Endothelial cell of coronary artery (primary cell): ENCODE measurements around the gene SMR3B. TPM values are rescaled to one million over a fixed set of nuclear protein-coding genes. Genes with fewer than 3 reads are reported as not detected.

Source experiments
- total RNA-seq: library from RNA; depleted of rRNA; stranded (reverse); fragments of >200 nt; gene quantifications from 2 replicates; pipeline ENCODE4 v1.2.3, GENCODE V29; 2014

Gene SMR3B
- not detected in 2 replicates for total RNA-seq

DNA sequence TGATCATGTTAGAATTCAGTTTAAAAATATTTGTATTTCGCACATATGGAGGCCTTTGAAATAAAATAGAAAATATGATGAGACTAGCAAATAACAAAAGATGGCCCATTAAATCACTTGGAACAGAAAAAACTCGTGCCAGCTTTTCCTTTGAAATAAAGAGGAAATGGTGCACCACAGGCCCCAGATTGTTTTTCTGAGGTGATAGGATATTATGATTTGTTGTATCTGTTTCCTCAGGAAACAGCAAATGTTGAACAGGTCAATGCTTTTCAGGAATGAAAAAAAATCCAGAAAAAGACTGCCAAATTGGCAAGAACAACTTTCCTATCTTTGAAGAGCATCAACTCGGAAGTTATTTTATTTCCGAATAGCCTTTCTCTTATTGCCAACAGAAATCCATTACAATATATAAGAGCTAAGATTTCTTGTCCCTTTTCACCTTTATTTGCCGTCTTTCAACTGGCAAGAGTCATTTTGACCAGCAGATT is at the start of gene SMR3B:
Gene SMR3B (plus strand): TSS at position 441 of the 491 bp plus-strand sequence. CDS start 1,380 bp downstream, outside the sequence.

DNA sequence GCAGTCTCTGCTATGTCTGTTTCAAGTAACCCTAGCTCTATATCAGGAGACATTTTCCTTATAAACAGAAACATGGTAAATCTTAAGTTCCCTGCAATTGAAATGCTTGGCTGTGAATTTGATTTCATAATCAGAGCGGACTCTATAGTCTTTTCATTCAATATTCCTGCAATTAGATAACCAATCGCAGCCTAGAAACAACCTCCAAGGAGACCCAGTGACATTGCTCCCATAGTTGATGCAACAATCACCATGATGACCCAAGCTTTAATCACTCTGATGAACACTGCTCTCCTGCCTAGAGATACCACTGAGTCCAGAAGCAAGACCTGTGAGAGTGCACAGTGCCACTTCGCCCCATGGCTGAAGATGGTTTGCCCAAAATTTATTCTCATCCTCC is 48.2 kb upstream of the SMR3B start, which contains the start of gene CABS1:
Gene CABS1 (plus strand): TSS at position 301 of the 400 bp plus-strand sequence. CDS start 59 bp downstream, at position 360.

DNA sequence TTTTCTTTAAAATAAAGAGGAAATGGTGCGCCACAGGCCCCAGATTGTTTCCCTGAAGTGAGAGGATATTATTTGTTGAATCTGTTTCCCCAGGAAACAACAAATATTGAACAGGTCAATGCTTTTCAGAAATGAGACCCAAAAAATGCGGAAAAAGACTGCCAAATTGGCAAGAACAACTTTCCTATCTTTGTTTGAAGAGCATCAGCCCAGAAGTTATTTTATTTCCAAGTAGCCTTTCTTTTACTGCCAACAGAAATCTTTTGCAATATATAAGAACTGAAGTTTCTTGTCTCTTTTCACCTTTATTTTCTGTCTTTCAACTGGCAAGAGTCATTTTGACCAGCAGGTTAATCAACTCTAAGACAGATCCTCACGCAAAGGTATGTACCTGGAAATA is 22.5 kb upstream of the SMR3B start, which contains the start of gene SMR3A:
Gene SMR3A (plus strand): TSS at position 301 of the 400 bp plus-strand sequence. CDS start 1,356 bp downstream, outside the sequence.

DNA sequence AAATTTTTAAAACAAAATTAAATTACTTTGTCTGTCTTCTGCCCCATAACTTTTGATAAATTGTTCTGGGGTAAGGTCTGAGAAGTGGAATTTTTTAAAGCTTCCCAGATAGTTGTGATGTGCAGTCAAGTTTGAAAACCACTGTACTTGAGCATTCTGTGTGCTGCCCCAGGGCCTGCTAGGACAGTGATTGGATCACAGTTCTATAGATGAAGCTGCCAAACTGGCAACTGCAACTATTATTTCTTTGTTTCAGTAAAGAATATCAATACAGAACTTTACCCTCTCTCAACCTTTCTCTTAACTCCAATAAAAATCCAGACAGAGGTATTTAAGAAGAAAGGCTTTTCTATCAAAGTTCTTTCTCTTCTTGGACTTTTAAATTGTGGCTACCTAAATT is 14.6 kb downstream of the SMR3B start, which contains the start of gene OPRPN:
Gene OPRPN (plus strand): TSS at position 361 of the 400 bp plus-strand sequence. CDS start 1,346 bp downstream, outside the sequence.

Other genes with a start within 250 kb of the SMR3B start
- not detected in 2 replicates for gene PRR27, start 228.9 kb upstream of the SMR3B start, total RNA-seq
- gene ODAM, start 187.4 kb upstream of the SMR3B start, total RNA-seq: not detected in 2 replicates
- not detected in 2 replicates for gene FDCSP, start 157.0 kb upstream of the SMR3B start, total RNA-seq
- gene CSN3, start 140.5 kb upstream of the SMR3B start, total RNA-seq: not detected in 2 replicates
- not detected in 2 replicates for gene CABS1, start 48.1 kb upstream of the SMR3B start, total RNA-seq
- gene SMR3A, start 22.4 kb upstream of the SMR3B start, total RNA-seq: not detected in 2 replicates
- gene OPRPN, start 14.8 kb downstream of the SMR3B start, total RNA-seq: not detected in 2 replicates
- not detected in 2 replicates for gene MUC7, start 89.1 kb downstream of the SMR3B start, total RNA-seq
- gene AMTN, start 135.4 kb downstream of the SMR3B start, total RNA-seq: 0.09 TPM in 1 of 2 replicates, not detected in the other
- gene AMBN, start 209.1 kb downstream of the SMR3B start, total RNA-seq: not detected in 2 replicates
- not detected in 2 replicates for gene ENAM, start 245.6 kb downstream of the SMR3B start, total RNA-seq